HEK293 (cell line): ENCODE results near the gene WNT9B.

Experiments
- CTCF ChIA-PET: fragments of 350-600 bp; formaldehyde crosslinking; extraction: SDS; loops from one replicate; lab custom pipeline; 2021; ENCODE audit warnings: antibody characterized with exemption; lab: Yijun Ruan, JAX
- POLR2A ChIA-PET: fragments of 300-600 bp; formaldehyde crosslinking; extraction: SDS; loops from one replicate; lab custom pipeline; 2020; ENCODE audit warnings: antibody characterized with exemption, inconsistent platforms; lab: Yijun Ruan, JAX
- H3K27ac ChIP-seq: fragments of 200-500 bp; sonication (Bioruptor generic); 2 replicates; pipeline ENCODE4 v1.5.1; 2014; ENCODE audit warnings: low read depth, low read length, control low read depth, inconsistent platforms; ENCODE audit errors: extremely low read depth
- H3K36me3 ChIP-seq, 2 experiments: fragments of 200-500 bp in 1 of 2; sonication (Bioruptor generic) in 1 of 2; 1 replicate in 1 of 2; 2 replicates in 1 of 2; pipeline ENCODE4 v1.5.1; 2014 to 2017; ENCODE audit warnings: inconsistent platforms in 2 of 2, low read length in 2 of 2; ENCODE audit not compliant: control insufficient read depth in 2 of 2, insufficient read depth in 1 of 2
- H3K4me1 ChIP-seq: fragments of 200-500 bp; sonication (Bioruptor generic); 2 replicates; pipeline ENCODE4 v1.5.1; 2014; ENCODE audit warnings: mild to moderate bottlenecking, low read length, inconsistent platforms; ENCODE audit not compliant: control insufficient read depth, insufficient read depth
- H3K4me3 ChIP-seq: 2 replicates; pipeline ENCODE4 v1.5.1; 2011; ENCODE audit warnings: low read depth, mild to moderate bottlenecking, control low read depth, low read length, moderate library complexity
- H3K9me3 ChIP-seq: fragments of 200-500 bp; sonication (Bioruptor generic); 2 replicates; pipeline ENCODE4 v1.5.1; 2014; ENCODE audit warnings: low read depth, low read length, inconsistent platforms; ENCODE audit not compliant: control insufficient read depth, insufficient read depth
- GLIS1 ChIP-seq: fragments of 450-650 bp; formaldehyde crosslinking; IDR thresholded peaks from 2 replicates; pipeline ENCODE4 v1.5.1; 2016; ENCODE audit warnings: missing biosample characterization, missing genetic modification characterization
- ZIC2 ChIP-seq: fragments of 450-650 bp; formaldehyde crosslinking; IDR thresholded peaks from 2 replicates; pipeline ENCODE4 v1.5.1; 2016; ENCODE audit warnings: missing biosample characterization, missing genetic modification characterization
- ZNF302 ChIP-seq: fragments of 450-650 bp; formaldehyde crosslinking; IDR thresholded peaks from 2 replicates; pipeline ENCODE4 v1.5.1; 2016; ENCODE audit warnings: missing biosample characterization, missing genetic modification characterization, low read depth
- ZNF311 ChIP-seq: fragments of 450-650 bp; formaldehyde crosslinking; IDR thresholded peaks from 2 replicates; pipeline ENCODE4 v1.5.1; 2017; ENCODE audit warnings: missing biosample characterization, missing genetic modification characterization, borderline replicate concordance
- ZNF416 ChIP-seq: fragments of 450-650 bp; formaldehyde crosslinking; IDR thresholded peaks from 2 replicates; pipeline ENCODE4 v1.5.1; 2016; ENCODE audit warnings: missing biosample characterization, missing genetic modification characterization
- ZNF510 ChIP-seq: fragments of 450-650 bp; formaldehyde crosslinking; IDR thresholded peaks from 2 replicates; pipeline ENCODE4 v1.5.1; 2018; ENCODE audit warnings: mild to moderate bottlenecking, missing genetic modification characterization, missing biosample characterization; ENCODE audit not compliant: insufficient replicate concordance
- ZNF529 ChIP-seq: fragments of 450-650 bp; formaldehyde crosslinking; IDR thresholded peaks from 2 replicates; pipeline ENCODE4 v1.5.1; 2017; ENCODE audit warnings: missing genetic modification characterization, missing biosample characterization; ENCODE audit not compliant: insufficient replicate concordance
- ZNF792 ChIP-seq: fragments of 450-650 bp; formaldehyde crosslinking; IDR thresholded peaks from 2 replicates; pipeline ENCODE4 v1.5.1; 2016; ENCODE audit warnings: missing biosample characterization, missing genetic modification characterization
- TF ChIP-seq, protein P1 (sequence below): fragments of 450-650 bp; formaldehyde crosslinking; IDR thresholded peaks from 2 replicates; pipeline ENCODE4 v1.5.1; 2017; ENCODE audit warnings: missing biosample characterization, missing genetic modification characterization
- TF ChIP-seq, protein P2 (sequence below): fragments of 450-650 bp; formaldehyde crosslinking; optimal IDR thresholded peaks from 2 replicates; pipeline ENCODE3; 2016; ENCODE audit warnings: missing biosample characterization, mild to moderate bottlenecking, missing genetic modification characterization
- TF ChIP-seq, protein P3 (sequence below): fragments of 450-650 bp; formaldehyde crosslinking; IDR thresholded peaks from 2 replicates; pipeline ENCODE4 v1.5.1; 2016; ENCODE audit warnings: missing biosample characterization, missing genetic modification characterization, low read depth
- TF ChIP-seq, protein P4 (sequence below): fragments of 450-650 bp; formaldehyde crosslinking; IDR thresholded peaks from 2 replicates; pipeline ENCODE4 v1.5.1; 2016; ENCODE audit warnings: missing biosample characterization, missing genetic modification characterization, borderline replicate concordance
- TF ChIP-seq, protein P5 (sequence below): fragments of 450-650 bp; formaldehyde crosslinking; IDR thresholded peaks from 2 replicates; pipeline ENCODE4 v1.5.1; 2016; ENCODE audit warnings: missing biosample characterization, missing genetic modification characterization

Gene WNT9B

DNA sequence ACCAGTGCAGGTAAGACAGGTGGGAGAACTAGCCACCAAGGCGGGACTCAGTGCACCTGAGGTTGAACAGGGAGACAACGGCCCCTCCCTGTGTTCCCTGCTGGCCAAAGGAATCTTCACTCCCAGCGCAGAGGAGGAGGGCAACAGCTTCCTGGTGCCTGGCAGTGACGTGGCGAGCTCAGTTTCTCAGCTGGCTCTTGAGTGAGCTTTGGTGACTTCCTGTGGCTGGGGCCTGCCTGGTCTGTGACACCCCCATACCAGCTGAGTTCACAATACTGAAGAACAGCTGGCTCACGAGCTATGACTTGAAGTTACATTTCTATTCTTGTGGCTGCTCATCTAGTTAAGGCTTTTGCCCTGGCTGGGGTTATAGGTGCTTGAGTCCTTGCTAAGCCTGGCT lies 26.1 kb downstream of the WNT9B start (continued):
- TF ChIP-seq ZNF510 (tag by site-specific recombination) (no peak), ZNF416 (tag by site-specific recombination) (no peak)
- TF ChIP-seq, protein P1, sequence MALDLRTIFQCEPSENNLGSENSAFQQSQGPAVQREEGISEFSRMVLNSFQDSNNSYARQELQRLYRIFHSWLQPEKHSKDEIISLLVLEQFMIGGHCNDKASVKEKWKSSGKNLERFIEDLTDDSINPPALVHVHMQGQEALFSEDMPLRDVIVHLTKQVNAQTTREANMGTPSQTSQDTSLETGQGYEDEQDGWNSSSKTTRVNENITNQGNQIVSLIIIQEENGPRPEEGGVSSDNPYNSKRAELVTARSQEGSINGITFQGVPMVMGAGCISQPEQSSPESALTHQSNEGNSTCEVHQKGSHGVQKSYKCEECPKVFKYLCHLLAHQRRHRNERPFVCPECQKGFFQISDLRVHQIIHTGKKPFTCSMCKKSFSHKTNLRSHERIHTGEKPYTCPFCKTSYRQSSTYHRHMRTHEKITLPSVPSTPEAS (tag by site-specific recombination): no peak
- TF ChIP-seq, protein P2, sequence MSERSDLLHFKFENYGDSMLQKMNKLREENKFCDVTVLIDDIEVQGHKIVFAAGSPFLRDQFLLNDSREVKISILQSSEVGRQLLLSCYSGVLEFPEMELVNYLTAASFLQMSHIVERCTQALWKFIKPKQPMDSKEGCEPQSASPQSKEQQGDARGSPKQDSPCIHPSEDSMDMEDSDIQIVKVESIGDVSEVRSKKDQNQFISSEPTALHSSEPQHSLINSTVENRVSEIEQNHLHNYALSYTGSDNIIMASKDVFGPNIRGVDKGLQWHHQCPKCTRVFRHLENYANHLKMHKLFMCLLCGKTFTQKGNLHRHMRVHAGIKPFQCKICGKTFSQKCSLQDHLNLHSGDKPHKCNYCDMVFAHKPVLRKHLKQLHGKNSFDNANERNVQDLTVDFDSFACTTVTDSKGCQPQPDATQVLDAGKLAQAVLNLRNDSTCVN (tag by site-specific recombination): no peak

DNA sequence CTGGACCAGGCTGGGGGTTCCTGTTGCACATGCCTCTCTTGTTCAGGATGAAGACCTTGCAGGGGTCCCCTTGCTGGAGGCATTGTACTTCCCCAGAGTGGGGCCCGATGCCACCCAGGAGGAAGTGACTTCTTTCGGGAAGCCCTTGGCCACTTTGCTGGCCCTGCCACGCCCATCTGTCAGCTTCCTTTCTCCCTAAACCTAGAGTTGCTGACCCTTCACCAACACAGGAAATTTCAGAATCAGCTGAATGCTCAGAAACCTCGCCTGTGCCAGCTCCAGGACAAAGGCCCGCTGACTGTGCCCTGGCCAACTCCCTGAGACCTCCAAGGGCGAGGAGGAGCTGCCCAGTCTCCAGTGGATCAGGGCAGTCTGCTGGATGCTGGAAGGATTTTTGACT lies 26.7 kb downstream of the WNT9B start:
- peak; percentile 30; the same call in 1 of the 2 replicates for TF ChIP-seq GLIS1 (tag by site-specific recombination)
- TF ChIP-seq, protein P3, sequence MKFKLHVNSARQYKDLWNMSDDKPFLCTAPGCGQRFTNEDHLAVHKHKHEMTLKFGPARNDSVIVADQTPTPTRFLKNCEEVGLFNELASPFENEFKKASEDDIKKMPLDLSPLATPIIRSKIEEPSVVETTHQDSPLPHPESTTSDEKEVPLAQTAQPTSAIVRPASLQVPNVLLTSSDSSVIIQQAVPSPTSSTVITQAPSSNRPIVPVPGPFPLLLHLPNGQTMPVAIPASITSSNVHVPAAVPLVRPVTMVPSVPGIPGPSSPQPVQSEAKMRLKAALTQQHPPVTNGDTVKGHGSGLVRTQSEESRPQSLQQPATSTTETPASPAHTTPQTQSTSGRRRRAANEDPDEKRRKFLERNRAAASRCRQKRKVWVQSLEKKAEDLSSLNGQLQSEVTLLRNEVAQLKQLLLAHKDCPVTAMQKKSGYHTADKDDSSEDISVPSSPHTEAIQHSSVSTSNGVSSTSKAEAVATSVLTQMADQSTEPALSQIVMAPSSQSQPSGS (tag by site-specific recombination): no peak
- ChIA-PET POLR2A (no interaction called here), CTCF (interaction anchor here (1.0 to 1.4 kb wide), 2 partner anchors 35 to 65 kb away, joined by 3 to 5 read pairs; no protein-coding TSS in a partner anchor)
- H3K36me3 ChIP-seq: no peaks in the 10 kb centered on the region
- no peaks in the 10 kb centered on the region for H3K9me3 ChIP-seq
- no peak overlapping the region for H3K27ac ChIP-seq
- H3K4me1 ChIP-seq: no peaks in the 10 kb centered on the region
- no peak overlapping the region for H3K4me3 ChIP-seq

DNA sequence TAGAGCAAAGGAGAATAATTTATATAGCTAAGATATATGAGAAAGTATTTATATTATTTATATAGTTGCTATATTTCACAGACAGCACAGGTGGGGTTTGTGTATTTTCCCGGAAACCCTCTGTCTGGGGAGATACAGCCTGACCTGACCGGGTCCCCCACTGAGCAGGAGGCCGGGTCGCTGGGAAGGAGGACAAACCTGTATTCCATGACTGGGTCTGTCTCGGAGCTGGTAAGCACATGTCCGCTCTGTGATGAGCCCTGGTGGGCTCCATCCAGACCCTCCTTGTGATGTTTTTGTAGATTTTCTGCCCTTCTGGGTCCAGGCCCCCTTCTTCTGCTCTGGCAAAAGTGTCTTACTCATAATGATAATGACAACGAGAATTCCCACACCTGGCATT lies 27.7 kb downstream of the WNT9B start:
- TF ChIP-seq ZNF529 (tag by site-specific recombination) (no peak), ZNF792 (tag by site-specific recombination) (no peak), ZNF311 (tag by site-specific recombination) (no peak), ZNF302 (tag by site-specific recombination) (no peak)
- TF ChIP-seq, protein P4, sequence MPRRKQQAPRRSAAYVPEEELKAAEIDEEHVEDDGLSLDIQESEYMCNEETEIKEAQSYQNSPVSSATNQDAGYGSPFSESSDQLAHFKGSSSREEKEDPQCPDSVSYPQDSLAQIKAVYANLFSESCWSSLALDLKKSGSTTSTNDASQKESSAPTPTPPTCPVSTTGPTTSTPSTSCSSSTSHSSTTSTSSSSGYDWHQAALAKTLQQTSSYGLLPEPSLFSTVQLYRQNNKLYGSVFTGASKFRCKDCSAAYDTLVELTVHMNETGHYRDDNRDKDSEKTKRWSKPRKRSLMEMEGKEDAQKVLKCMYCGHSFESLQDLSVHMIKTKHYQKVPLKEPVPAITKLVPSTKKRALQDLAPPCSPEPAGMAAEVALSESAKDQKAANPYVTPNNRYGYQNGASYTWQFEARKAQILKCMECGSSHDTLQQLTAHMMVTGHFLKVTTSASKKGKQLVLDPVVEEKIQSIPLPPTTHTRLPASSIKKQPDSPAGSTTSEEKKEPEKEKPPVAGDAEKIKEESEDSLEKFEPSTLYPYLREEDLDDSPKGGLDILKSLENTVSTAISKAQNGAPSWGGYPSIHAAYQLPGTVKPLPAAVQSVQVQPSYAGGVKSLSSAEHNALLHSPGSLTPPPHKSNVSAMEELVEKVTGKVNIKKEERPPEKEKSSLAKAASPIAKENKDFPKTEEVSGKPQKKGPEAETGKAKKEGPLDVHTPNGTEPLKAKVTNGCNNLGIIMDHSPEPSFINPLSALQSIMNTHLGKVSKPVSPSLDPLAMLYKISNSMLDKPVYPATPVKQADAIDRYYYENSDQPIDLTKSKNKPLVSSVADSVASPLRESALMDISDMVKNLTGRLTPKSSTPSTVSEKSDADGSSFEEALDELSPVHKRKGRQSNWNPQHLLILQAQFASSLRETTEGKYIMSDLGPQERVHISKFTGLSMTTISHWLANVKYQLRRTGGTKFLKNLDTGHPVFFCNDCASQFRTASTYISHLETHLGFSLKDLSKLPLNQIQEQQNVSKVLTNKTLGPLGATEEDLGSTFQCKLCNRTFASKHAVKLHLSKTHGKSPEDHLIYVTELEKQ: no peak
- ChIA-PET CTCF (interaction anchor here (0.6 to 1.0 kb wide), 3 partner anchors 10 to 255 kb away, joined by 3 to 4 read pairs (median 3); no protein-coding TSS in a partner anchor), POLR2A (no interaction called here)
- H3K9me3 ChIP-seq: no peaks in the 10 kb centered on the region
- H3K4me1 ChIP-seq: no peaks in the 10 kb centered on the region
- H3K4me3 ChIP-seq: no peak overlapping the region
- H3K36me3 ChIP-seq: no peaks in the 10 kb centered on the region
- H3K27ac ChIP-seq: no peak overlapping the region

DNA sequence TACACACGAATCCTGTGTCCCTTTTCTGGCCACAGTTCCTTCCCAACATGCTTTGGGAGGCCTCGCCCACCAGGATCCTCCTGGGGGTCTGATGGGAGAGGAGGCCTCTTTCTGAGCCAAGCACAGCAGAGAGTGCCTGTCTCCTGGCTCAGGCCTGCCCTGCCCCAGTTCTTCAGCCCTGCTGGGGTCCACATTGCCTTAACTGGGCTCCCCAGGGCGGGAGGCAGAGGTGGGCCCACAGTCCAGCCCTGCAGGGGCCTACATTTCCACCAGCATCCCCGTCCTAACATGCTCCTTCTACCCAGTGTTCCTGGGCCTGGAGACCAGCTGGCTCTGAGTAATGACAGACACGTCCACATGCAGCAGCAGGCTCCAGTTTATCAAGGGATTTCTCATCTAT lies 29.6 kb downstream of the WNT9B start:
- Histone ChIP-seq H3K4me3 (no peak overlapping the region), H3K9me3 (no peaks in the 10 kb centered on the region), H3K27ac (no peak overlapping the region), H3K36me3 (no peaks in the 10 kb centered on the region), H3K4me1 (no peaks in the 10 kb centered on the region)
- TF ChIP-seq, protein P5, sequence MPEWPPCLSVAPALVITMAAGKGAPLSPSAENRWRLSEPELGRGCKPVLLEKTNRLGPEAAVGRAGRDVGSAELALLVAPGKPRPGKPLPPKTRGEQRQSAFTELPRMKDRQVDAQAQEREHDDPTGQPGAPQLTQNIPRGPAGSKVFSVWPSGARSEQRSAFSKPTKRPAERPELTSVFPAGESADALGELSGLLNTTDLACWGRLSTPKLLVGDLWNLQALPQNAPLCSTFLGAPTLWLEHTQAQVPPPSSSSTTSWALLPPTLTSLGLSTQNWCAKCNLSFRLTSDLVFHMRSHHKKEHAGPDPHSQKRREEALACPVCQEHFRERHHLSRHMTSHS (tag by site-specific recombination): no peak
- peak; percentile 30; the same call in 1 of the 2 replicates for TF ChIP-seq ZIC2 (tag by site-specific recombination)
- CTCF ChIA-PET: no interaction called here
- POLR2A ChIA-PET: no interaction called here
